ENCODE measurements around the gene GUCY2D. TPM values are rescaled to one million over a fixed set of nuclear protein-coding genes. Genes with fewer than 3 reads are reported as not detected.
"Not testable (repeated sequence)": the region's sequence is repeated elsewhere in the genome, so short reads cannot be mapped to it uniquely, and the experiment has no call there.

Gene GUCY2D
- total RNA-seq, 1 donor from 2014 or later: 0.69 TPM

- no peaks in the 10 kb centered on the region for H3K36me3 Mint-ChIP-seq
- H3K27ac Mint-ChIP-seq: no peak overlapping the region
- no peak overlapping the region for H3K4me3 Mint-ChIP-seq
- no peaks in the 10 kb centered on the region for H3K9me3 Mint-ChIP-seq
- no peak for DNase-seq (ENCODE audit: low spot score in 2 of 2, unreplicated experiment in 2 of 2)
- TF ChIP-seq CTCF (IDR thresholded peaks at IDR 0.05; ENCODE audit: unreplicated experiment): no peak
- peaks cover 19% of the 10 kb centered on the region for H3K4me1 Mint-ChIP-seq
- H3K27me3 Mint-ChIP-seq (ENCODE audit: low read depth): peaks cover 7% of the 10 kb centered on the region
Observed at GRCh38 chr17:8019665-8020650, 17.5 kb downstream of the GUCY2D start.

DNA sequence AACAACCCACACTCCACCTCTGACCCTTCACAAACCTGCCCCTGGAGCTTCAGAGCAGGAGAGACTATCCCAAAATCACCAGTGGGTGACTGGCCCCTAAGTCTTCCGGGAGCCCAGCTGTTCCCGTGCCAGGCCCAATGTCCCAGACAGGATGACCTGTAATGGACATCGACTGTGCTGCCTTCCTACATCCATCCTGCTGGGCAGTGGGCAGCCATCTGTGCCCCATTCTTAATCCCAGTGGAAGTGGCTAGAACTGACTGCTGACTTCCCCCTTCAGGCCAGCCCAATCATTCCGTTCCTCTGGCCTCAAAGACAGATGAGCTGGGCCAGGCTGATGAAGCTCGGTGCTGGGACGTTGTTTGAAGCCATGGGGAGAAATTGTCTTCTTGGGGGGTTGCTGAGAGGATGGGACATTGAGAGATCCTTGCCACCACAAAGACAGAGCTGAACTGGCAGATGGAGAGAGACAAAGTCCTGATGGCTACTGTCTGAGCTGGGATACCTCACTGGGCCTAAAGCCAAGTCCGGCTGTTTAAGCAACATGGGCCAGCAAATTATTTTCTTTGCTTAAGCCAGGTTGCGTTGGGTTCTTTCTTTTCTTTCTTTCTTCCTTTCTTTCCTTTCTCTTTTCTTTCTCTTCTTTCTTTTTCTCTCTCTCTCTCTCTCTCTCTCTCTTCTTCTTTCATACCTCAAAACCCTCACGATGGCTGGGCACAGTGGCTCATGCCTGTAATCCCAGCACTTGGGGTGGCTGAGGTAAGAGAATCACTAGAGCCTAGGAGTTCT lies 18.6 kb downstream of the GUCY2D start:
- no peak overlapping the region for H3K4me3 Mint-ChIP-seq

GRCh38 chr17:8021565-8022359 lies 19.3 kb downstream of the GUCY2D start:
- DNase-seq (ENCODE audit: low spot score in 2 of 2, unreplicated experiment in 2 of 2): no peak
- Mint-ChIP-seq H3K4me3 (no peak overlapping the region), H3K27me3 (ENCODE audit: low read depth) (no peaks in the 10 kb centered on the region), H3K4me1 (peaks cover 15% of the 10 kb centered on the region), H3K27ac (no peak overlapping the region), H3K36me3 (no peaks in the 10 kb centered on the region), H3K9me3 (no peaks in the 10 kb centered on the region)
- no peak for TF ChIP-seq CTCF (IDR thresholded peaks at IDR 0.05; ENCODE audit: unreplicated experiment)

More for the DNA sequence above, 18.6 kb downstream of the GUCY2D start:
- Mint-ChIP-seq H3K9me3 (no peaks in the 10 kb centered on the region), H3K27ac (no peak overlapping the region), H3K36me3 (no peaks in the 10 kb centered on the region), H3K4me1 (peaks cover 19% of the 10 kb centered on the region), H3K27me3 (ENCODE audit: low read depth) (peaks cover 3% of the 10 kb centered on the region)
- no peak for TF ChIP-seq CTCF (IDR thresholded peaks at IDR 0.05; ENCODE audit: unreplicated experiment)
- no peak for DNase-seq (ENCODE audit: low spot score in 2 of 2, unreplicated experiment in 2 of 2)

- TF ChIP-seq CTCF (IDR thresholded peaks at IDR 0.05; ENCODE audit: unreplicated experiment): no peak
- no peak for DNase-seq (ENCODE audit: low spot score in 2 of 2, unreplicated experiment in 2 of 2)
- Mint-ChIP-seq H3K4me1 (peaks cover 13% of the 10 kb centered on the region), H3K27me3 (ENCODE audit: low read depth) (peaks cover 5% of the 10 kb centered on the region), H3K27ac (peak overlapping the region; percentile 5), H3K36me3 (no peaks in the 10 kb centered on the region), H3K9me3 (no peaks in the 10 kb centered on the region), H3K4me3 (no peak overlapping the region)
Observed at GRCh38 chr17:8022360-8023003, 20.1 kb downstream of the GUCY2D start.

- not testable (repeated sequence) for H3K36me3 Mint-ChIP-seq; H3K9me3 Mint-ChIP-seq; H3K4me3 Mint-ChIP-seq; DNase-seq (ENCODE audit: low spot score in 2 of 2, unreplicated experiment in 2 of 2)
- peaks cover 14% of the 10 kb centered on the region for H3K27me3 Mint-ChIP-seq (ENCODE audit: low read depth)
- H3K27ac Mint-ChIP-seq: peak overlapping the region; percentile 4
- H3K4me1 Mint-ChIP-seq: peaks cover 11% of the 10 kb centered on the region
Observed at GRCh38 chr17:8024161-8024560, 21.7 kb downstream of the GUCY2D start.
